Lower lobe of right lung (tissue), 2 donors: Measurements from ENCODE around the gene RGS5. TPM values are rescaled to one million over a fixed set of nuclear protein-coding genes. Genes with fewer than 3 reads are reported as not detected.

Experiments used
- ATAC-seq, 2 donors: fragments of 200-7000 bp; cut with Tn5 transposase; one replicate each; pipeline ENCODE4 v1.9.1; 2020 to 2022; ENCODE audit warnings: mild to moderate bottlenecking in 2 of 2, moderate library complexity in 2 of 2
- DNase-seq: peaks from one replicate; pipeline ENCODE4 v3.0.0-alpha.2; 2020
- H3K27ac ChIP-seq: fragments of 200-600 bp; one replicate; pipeline ENCODE4 v1.8.0; 2022
- H3K27me3 ChIP-seq: fragments of 200-600 bp; one replicate; pipeline ENCODE4 v1.8.0; 2022; ENCODE audit warnings: low read depth
- H3K36me3 ChIP-seq: fragments of 200-600 bp; one replicate; pipeline ENCODE4 v1.8.0; 2022; ENCODE audit warnings: mild to moderate bottlenecking
- H3K4me1 ChIP-seq: fragments of 200-600 bp; one replicate; pipeline ENCODE4 v1.8.0; 2022
- H3K4me3 ChIP-seq: fragments of 200-600 bp; one replicate; pipeline ENCODE4 v1.8.0; 2022; ENCODE audit warnings: mild to moderate bottlenecking
- H3K9me3 ChIP-seq: fragments of 200-600 bp; one replicate; pipeline ENCODE4 v1.8.0; 2022
- CTCF ChIP-seq: fragments of 200-600 bp; IDR thresholded peaks from one replicate; pipeline ENCODE4 v1.8.0; 2022; ENCODE audit warnings: antibody characterized with exemption, mild to moderate bottlenecking
- intact Hi-C: fragments of 100-400 bp; cut with DNase I; formaldehyde crosslinking; loops from one replicate; pipeline ENCODE4 v1.11.0; 2022
- total RNA-seq: library from RNA; stranded (reverse); fragmentation: NEBNext Ultra II Directional; extraction: Animal tissue kit (Norgen Biotek cat#: 25700); gene quantifications from one replicate; pipeline ENCODE4 v1.2.1, GENCODE V29; 2021
- donor health status: DM: no; HTN: yes; CAD: no; lungs with severe emphysema.

The RGS5 gene
- total RNA-seq, 1 donor from 2014 or later = 90.0 TPM

GRCh38 chr1:163131981-163132380 is 70.7 kb downstream of the RGS5 start:
- H3K36me3 ChIP-seq = no peaks in the 10 kb centered on the region
- intact Hi-C loops = no loop called here
- no peak for TF ChIP-seq CTCF
- no peak overlapping the region for H3K27ac ChIP-seq
- H3K27me3 ChIP-seq = no peaks in the 10 kb centered on the region
- ATAC-seq (no peak), DNase-seq (no peak)
- H3K4me3 ChIP-seq = no peak overlapping the region
- H3K9me3 ChIP-seq = no peaks in the 10 kb centered on the region
- no peaks in the 10 kb centered on the region for H3K4me1 ChIP-seq

GRCh38 chr1:163130225-163130856 is 72.4 kb downstream of the RGS5 start:
- intact Hi-C loops = no loop called here

GRCh38 chr1:163128282-163128681 is 74.4 kb downstream of the RGS5 start:
- H3K4me3 ChIP-seq = no peak overlapping the region
- H3K4me1 ChIP-seq = no peaks in the 10 kb centered on the region
- H3K9me3 ChIP-seq = no peaks in the 10 kb centered on the region
- ATAC-seq (no peak), DNase-seq (no peak)
- H3K36me3 ChIP-seq = no peaks in the 10 kb centered on the region
- intact Hi-C loops = no loop called here
- TF ChIP-seq CTCF = no peak
- H3K27me3 ChIP-seq = no peaks in the 10 kb centered on the region
- no peak overlapping the region for H3K27ac ChIP-seq

More at GRCh38 chr1:163130225-163130856, 72.4 kb downstream of the RGS5 start:
- no peaks in the 10 kb centered on the region for H3K36me3 ChIP-seq
- DNase-seq = no peak
- H3K27me3 ChIP-seq = no peaks in the 10 kb centered on the region
- ATAC-seq = no peak
- no peak overlapping the region for H3K4me3 ChIP-seq
- no peaks in the 10 kb centered on the region for H3K9me3 ChIP-seq
- TF ChIP-seq CTCF = no peak
- H3K27ac ChIP-seq = no peak overlapping the region
- H3K4me1 ChIP-seq = no peaks in the 10 kb centered on the region

- TF ChIP-seq CTCF = no peak
- Histone ChIP-seq H3K27ac (no peak overlapping the region), H3K4me3 (no peak overlapping the region), H3K4me1 (no peaks in the 10 kb centered on the region), H3K36me3 (no peaks in the 10 kb centered on the region), H3K27me3 (no peaks in the 10 kb centered on the region), H3K9me3 (no peaks in the 10 kb centered on the region)
- no peak for ATAC-seq
- DNase-seq = no peak
- intact Hi-C loops = no loop called here
Observed at GRCh38 chr1:163124812-163125211, 77.9 kb downstream of the RGS5 start.

- H3K27ac ChIP-seq = no peak overlapping the region
- H3K36me3 ChIP-seq = no peaks in the 10 kb centered on the region
- H3K9me3 ChIP-seq = no peaks in the 10 kb centered on the region
- H3K4me1 ChIP-seq = no peaks in the 10 kb centered on the region
- ATAC-seq (no peak), DNase-seq (no peak)
- no peak for TF ChIP-seq CTCF
- H3K27me3 ChIP-seq = no peaks in the 10 kb centered on the region
- H3K4me3 ChIP-seq = no peak overlapping the region
- intact Hi-C loops = no loop called here
Observed at GRCh38 chr1:163120372-163120771, 82.3 kb downstream of the RGS5 start.

- intact Hi-C loops = no loop called here
- ATAC-seq (no peak), DNase-seq (no peak)
- no peaks in the 10 kb centered on the region for H3K9me3 ChIP-seq
- no peaks in the 10 kb centered on the region for H3K27me3 ChIP-seq
- no peaks in the 10 kb centered on the region for H3K4me1 ChIP-seq
- TF ChIP-seq CTCF = no peak
- no peaks in the 10 kb centered on the region for H3K36me3 ChIP-seq
- no peak overlapping the region for H3K27ac ChIP-seq
- no peak overlapping the region for H3K4me3 ChIP-seq
Observed at GRCh38 chr1:163119707-163120106, 83.0 kb downstream of the RGS5 start.
